Measurements from ENCODE around the gene FAM241A. TPM values are rescaled to one million over a fixed set of nuclear protein-coding genes. Genes with fewer than 3 reads are reported as not detected.

FAM241A gene
- total and polyA plus RNA-seq, 9 of the 15 experiments (the other 6 are each of a cell fraction or from before 2014, with no cell fraction given): 2.3 to 8.5 (median 5.3) TPM

GRCh38 chr4:112230879-112231778 is 85.9 kb downstream of the FAM241A start (continued):
- TF ChIP-seq ZNF174 (CRISPR knock-in tag; IDR thresholded peaks at IDR 0.05) (no peak), CREM (IDR thresholded peaks at IDR 0.05; ENCODE audit: low read depth) (peak; percentile 96), CREBBP (IDR thresholded peaks at IDR 0.05; ENCODE audit: low read depth, low read length) (no peak), NBN (IDR thresholded peaks at IDR 0.05; ENCODE audit: low read depth) (peak; percentile 74), SMARCA5 (IDR thresholded peaks at IDR 0.05) (no peak), U2AF2 (optimal IDR thresholded peaks at IDR 0.05; ENCODE audit: low read depth, low read length) (no peak), NELFE (IDR thresholded peaks at IDR 0.05; ENCODE audit: insufficient read depth, insufficient read length) (no peak), FOSL1 (tag; conservative IDR thresholded peaks at IDR 0.05) (0 out of 2 replicates have a peak, but pooled peaks have one; percentile 18), ZNF551 (CRISPR knock-in tag; IDR thresholded peaks at IDR 0.05) (no peak), SNRNP70 (optimal IDR thresholded peaks at IDR 0.05; ENCODE audit: low read depth, low read length) (no peak), PHTF2 (CRISPR knock-in tag; IDR thresholded peaks at IDR 0.05) (no peak), SRSF9 (IDR thresholded peaks at IDR 0.05; ENCODE audit: borderline replicate concordance, low read depth, low read length) (no peak), TBL1XR1 (IDR thresholded peaks at IDR 0.05; ENCODE audit: low read length in 2 of 2) (0 out of 4 replicates have a peak, but pooled peaks of 1 of the 2 experiments have one; percentile 11), E2F8 (IDR thresholded peaks at IDR 0.05; ENCODE audit: low read depth, partially characterized antibody) (peak; percentile 73), ZNF436 (CRISPR knock-in tag; IDR thresholded peaks at IDR 0.05) (no peak), CTBP1 (IDR thresholded peaks at IDR 0.05; ENCODE audit: borderline replicate concordance) (peak; percentile 42)
- TF ChIP-seq, protein P1, sequence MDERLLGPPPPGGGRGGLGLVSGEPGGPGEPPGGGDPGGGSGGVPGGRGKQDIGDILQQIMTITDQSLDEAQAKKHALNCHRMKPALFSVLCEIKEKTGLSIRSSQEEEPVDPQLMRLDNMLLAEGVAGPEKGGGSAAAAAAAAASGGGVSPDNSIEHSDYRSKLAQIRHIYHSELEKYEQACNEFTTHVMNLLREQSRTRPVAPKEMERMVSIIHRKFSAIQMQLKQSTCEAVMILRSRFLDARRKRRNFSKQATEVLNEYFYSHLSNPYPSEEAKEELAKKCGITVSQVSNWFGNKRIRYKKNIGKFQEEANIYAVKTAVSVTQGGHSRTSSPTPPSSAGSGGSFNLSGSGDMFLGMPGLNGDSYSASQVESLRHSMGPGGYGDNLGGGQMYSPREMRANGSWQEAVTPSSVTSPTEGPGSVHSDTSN (CRISPR knock-in tag; IDR thresholded peaks at IDR 0.05; ENCODE audit: low read depth): no peak
- TF ChIP-seq, protein P1 (tag; conservative IDR thresholded peaks at IDR 0.05; ENCODE audit: low read depth): no peak
- TF ChIP-seq, protein P2, sequence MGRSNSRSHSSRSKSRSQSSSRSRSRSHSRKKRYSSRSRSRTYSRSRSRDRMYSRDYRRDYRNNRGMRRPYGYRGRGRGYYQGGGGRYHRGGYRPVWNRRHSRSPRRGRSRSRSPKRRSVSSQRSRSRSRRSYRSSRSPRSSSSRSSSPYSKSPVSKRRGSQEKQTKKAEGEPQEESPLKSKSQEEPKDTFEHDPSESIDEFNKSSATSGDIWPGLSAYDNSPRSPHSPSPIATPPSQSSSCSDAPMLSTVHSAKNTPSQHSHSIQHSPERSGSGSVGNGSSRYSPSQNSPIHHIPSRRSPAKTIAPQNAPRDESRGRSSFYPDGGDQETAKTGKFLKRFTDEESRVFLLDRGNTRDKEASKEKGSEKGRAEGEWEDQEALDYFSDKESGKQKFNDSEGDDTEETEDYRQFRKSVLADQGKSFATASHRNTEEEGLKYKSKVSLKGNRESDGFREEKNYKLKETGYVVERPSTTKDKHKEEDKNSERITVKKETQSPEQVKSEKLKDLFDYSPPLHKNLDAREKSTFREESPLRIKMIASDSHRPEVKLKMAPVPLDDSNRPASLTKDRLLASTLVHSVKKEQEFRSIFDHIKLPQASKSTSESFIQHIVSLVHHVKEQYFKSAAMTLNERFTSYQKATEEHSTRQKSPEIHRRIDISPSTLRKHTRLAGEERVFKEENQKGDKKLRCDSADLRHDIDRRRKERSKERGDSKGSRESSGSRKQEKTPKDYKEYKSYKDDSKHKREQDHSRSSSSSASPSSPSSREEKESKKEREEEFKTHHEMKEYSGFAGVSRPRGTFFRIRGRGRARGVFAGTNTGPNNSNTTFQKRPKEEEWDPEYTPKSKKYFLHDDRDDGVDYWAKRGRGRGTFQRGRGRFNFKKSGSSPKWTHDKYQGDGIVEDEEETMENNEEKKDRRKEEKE (IDR thresholded peaks at IDR 0.05; ENCODE audit: borderline replicate concordance in 1 of 2, control insufficient read depth in 1 of 2, low read depth in 2 of 2, low read length in 1 of 2): no peak

Data from K562 (cell line).